T-helper 2 cell treated with Interferon-gamma antibody and Interleukin-4, amounts not matched to agents 100 ng/mL and 5 ng/mL, for 36 hours (primary cell): ENCODE measurements around the gene STX18. TPM values are rescaled to one million over a fixed set of nuclear protein-coding genes. Genes with fewer than 3 reads are reported as not detected.
"Not testable (repeated sequence)": the region's sequence is repeated elsewhere in the genome, so short reads cannot be mapped to it uniquely, and the experiment has no call there.

Experiments used
- intact Hi-C: fragments of 100-400 bp; cut with micrococcal nuclease; formaldehyde crosslinking; loops from one replicate; pipeline ENCODE4 v1.15.1; 2023
- total RNA-seq: library from RNA; stranded (reverse); gene quantifications from 2 replicates; pipeline ENCODE4 v1.2.3, GENCODE V29; 2022

STX18 gene
- total RNA-seq, 1 donor from 2014 or later = 21.8 TPM

- intact Hi-C loops = not testable (repeated sequence)
Observed at GRCh38 chr4:4510641-4511040, 31.2 kb downstream of the STX18 start.

GRCh38 chr4:4509521-4509920 lies 32.3 kb downstream of the STX18 start:
- intact Hi-C loops = no loop called here

- intact Hi-C loops = no loop called here
Observed at GRCh38 chr4:4507923-4508322, 33.9 kb downstream of the STX18 start.

GRCh38 chr4:4507403-4507802 lies 34.4 kb downstream of the STX18 start:
- intact Hi-C loops = no loop called here

GRCh38 chr4:4506961-4507360 lies 34.9 kb downstream of the STX18 start:
- intact Hi-C loops = no loop called here

GRCh38 chr4:4505211-4505610 lies 36.6 kb downstream of the STX18 start:
- intact Hi-C loops = not testable (repeated sequence)

- intact Hi-C loops = loop anchor here (5.0 kb wide), 1 partner anchor 38 kb away; the partner anchor contains the start of gene STX18
Observed at GRCh38 chr4:4504783-4505182, 37.1 kb downstream of the STX18 start.

GRCh38 chr4:4502694-4503311 lies 39.0 kb downstream of the STX18 start:
- intact Hi-C loops = loop anchor here (5.0 kb wide), 1 partner anchor 39 kb away; the partner anchor contains the start of gene STX18

- intact Hi-C loops = loop anchor here (5.0 kb wide), 1 partner anchor 41 kb away; the partner anchor contains the start of gene STX18
Observed at GRCh38 chr4:4501679-4502078, 40.2 kb downstream of the STX18 start.

- intact Hi-C loops = loop anchor here (5.0 kb wide), 1 partner anchor 43 kb away; the partner anchor contains the start of gene STX18
Observed at GRCh38 chr4:4499438-4500123, 42.3 kb downstream of the STX18 start.

- intact Hi-C loops = no loop called here
Observed at GRCh38 chr4:4496592-4497372, 45.1 kb downstream of the STX18 start.

- intact Hi-C loops = no loop called here
Observed at GRCh38 chr4:4494882-4495281, 47.0 kb downstream of the STX18 start.

GRCh38 chr4:4492161-4492847 lies 49.5 kb downstream of the STX18 start:
- intact Hi-C loops = no loop called here

GRCh38 chr4:4491396-4491893 lies 50.4 kb downstream of the STX18 start:
- intact Hi-C loops = no loop called here

GRCh38 chr4:4490816-4491215 lies 51.0 kb downstream of the STX18 start:
- intact Hi-C loops = no loop called here

GRCh38 chr4:4490041-4490440 lies 51.8 kb downstream of the STX18 start:
- intact Hi-C loops = no loop called here

GRCh38 chr4:4488405-4489404 lies 53.1 kb downstream of the STX18 start:
- intact Hi-C loops = loop anchor here (1.0 to 10.0 kb wide), 4 partner anchors 369 to 1324 kb away; partner anchors contain the start of gene MSX1

- intact Hi-C loops = loop anchor here (5.0 to 10.0 kb wide), 2 partner anchors 370 to 508 kb away; partner anchors contain the start of gene MSX1
Observed at GRCh38 chr4:4486969-4487368, 54.9 kb downstream of the STX18 start.

- intact Hi-C loops = loop anchor here (5.0 to 10.0 kb wide), 2 partner anchors 371 to 509 kb away; partner anchors contain the start of gene MSX1
Observed at GRCh38 chr4:4485806-4486205, 56.0 kb downstream of the STX18 start.
